ENCODE data around the gene ZNF586.
"Not testable (repeated sequence)": the region's sequence is repeated elsewhere in the genome, so short reads cannot be mapped to it uniquely, and the experiment has no call there.

Gene ZNF586

GRCh38 chr19:57823608-57824007 is 54.1 kb downstream of the ZNF586 start:
- DNase-seq (ENCODE audit: low read depth) = not testable (repeated sequence)

- no peak for DNase-seq (ENCODE audit: low read depth)
Measured at GRCh38 chr19:57825511-57825910, 56.0 kb downstream of the ZNF586 start.

DNA sequence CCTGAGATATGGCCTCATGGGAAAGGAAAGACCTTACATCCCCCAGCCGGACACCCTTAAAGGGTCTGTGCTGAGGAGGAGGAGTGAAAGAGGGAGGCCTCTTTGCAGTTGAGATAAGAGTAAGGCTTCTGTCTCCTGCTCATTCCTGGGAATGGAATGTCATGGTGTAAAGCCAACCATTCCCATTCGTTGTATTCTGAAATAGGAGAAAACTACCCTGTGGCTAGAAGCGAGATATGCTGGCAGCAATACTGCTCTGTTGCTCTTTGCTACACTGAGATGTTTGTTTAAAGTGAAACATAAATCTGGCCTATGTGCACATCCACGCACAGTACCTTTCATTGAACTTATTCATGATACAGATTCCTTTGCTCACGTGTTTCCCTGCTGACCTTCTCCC is 59.8 kb downstream of the ZNF586 start:
- no peak for DNase-seq (ENCODE audit: low read depth)

GRCh38 chr19:57830071-57830602 is 60.7 kb downstream of the ZNF586 start, which contains the start of gene ZNF587B:
Gene ZNF587B, plus strand, starts transcription at chr19:57830299. Its CDS starts 230 bp downstream, at chr19:57830529.
- DNase-seq (ENCODE audit: low read depth) = peak; percentile 42

Data from fibroblast of the conjunctiva (primary cell).